Pons (tissue), 1 donor: ENCODE results near the gene TMEM238.
A peak's percentile ranks its signal among the peaks of the same experiment; 100 is the strongest.
"Not testable (repeated sequence)": the region's sequence is repeated elsewhere in the genome, so short reads cannot be mapped to it uniquely, and the experiment has no call there.

Experiments
- DNase-seq: peaks from one replicate; pipeline ENCODE4 v3.0.0-alpha.2; 2016; ENCODE audit warnings: low spot score

Gene TMEM238

DNA sequence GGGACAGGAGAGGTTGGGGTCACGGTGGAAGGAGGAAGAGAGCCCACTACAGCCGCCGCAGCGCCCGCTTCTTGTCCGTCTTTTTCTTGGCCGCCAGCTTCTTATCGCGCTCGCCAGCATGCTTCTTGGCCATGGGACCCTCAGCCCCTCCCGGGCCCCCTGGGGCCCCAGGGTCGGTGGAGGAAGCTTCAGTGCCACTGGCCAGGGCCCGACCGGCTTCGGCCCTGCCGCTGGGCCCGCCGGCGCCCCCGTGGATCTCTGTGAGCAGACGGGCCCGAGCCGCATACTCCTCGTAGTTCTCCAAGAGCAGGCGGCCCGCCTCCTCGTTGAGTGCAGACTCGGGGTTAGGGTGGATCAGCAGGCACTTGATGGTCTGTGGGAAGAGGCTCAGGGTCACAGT lies 17.3 kb upstream of the TMEM238 start:
- DNase-seq = not testable (repeated sequence)

- DNase-seq = no peak
Observed at GRCh38 chr19:55400281-55401087, 16.4 kb upstream of the TMEM238 start.

DNA sequence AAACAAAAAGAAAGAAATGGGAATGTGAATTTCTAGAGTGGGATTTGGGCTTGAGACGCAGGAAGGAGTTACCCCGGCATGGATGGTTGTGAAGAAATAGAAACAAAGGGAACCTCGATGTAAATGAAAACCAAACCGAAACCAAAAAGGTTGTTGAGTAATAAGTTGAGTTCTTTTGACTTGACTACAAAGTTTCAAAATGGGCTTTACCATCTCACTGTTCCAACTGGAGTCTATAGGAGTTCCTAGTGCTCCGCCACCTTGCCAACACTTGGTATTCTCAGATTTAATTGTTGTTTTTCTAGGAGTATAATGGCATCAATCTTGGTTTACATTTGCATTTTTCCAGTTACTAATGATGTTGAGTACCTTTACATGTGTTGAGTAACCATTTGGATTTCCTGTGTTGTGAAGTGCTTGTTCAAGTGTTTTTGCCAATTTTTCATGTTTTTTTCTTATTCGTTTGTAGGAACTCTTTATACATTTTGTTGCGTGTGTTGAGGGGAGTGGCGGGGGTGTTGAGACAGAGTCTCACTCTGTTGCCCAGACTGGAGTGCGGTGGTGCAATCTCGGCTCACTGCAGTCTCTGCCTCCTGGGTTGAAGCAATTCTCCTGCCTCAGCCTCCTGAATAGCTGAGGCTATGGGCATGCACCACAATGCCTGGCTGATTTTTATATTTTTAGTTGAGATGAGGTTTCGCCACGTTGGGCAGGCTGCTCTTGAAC lies 14.3 kb upstream of the TMEM238 start:
- DNase-seq = no peak

DNA sequence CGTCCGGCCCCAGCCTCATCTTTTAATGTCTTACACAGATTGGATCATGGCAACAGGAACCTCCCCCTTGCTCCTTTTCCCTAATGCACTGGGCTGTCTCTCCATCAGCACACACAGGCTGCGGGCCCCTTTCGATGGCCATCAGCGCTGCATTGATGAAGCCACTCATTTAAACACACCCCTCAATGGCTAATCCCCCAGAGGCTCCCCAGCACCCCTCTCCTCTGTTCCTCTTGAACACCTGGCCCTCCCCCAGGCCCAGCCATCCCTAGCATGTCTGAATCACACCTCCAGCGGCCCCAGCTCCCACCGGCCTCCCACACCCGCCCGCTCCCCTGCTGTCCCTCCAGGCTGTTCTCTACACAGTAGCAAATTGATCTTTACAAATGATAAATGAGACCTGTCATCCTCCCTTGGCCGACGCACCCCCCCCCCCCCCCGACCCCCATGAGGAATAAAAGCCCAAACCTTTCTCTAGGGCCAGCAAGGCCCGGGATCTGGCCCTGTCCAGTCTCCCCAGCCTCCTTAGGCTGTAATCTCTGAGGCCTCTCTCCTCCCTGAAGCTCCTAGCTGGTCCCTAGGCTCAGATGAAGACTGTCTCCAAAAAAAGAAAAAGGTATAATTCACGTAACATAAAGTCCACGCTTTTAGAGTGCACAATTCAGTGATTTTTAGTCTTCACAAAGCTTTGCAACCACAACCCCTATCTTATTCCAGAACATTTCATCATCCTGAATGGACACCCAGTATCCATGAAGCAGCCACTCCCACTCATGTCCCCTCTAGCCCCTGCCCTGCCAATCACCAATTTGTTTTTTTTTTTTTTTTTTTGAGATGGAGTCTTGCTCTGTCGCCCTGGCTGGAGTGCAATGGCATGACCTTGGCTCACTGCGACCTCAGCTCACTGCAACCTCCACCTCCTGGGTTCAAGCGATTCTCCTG lies 9.0 kb upstream of the TMEM238 start:
- no peak for DNase-seq

DNA sequence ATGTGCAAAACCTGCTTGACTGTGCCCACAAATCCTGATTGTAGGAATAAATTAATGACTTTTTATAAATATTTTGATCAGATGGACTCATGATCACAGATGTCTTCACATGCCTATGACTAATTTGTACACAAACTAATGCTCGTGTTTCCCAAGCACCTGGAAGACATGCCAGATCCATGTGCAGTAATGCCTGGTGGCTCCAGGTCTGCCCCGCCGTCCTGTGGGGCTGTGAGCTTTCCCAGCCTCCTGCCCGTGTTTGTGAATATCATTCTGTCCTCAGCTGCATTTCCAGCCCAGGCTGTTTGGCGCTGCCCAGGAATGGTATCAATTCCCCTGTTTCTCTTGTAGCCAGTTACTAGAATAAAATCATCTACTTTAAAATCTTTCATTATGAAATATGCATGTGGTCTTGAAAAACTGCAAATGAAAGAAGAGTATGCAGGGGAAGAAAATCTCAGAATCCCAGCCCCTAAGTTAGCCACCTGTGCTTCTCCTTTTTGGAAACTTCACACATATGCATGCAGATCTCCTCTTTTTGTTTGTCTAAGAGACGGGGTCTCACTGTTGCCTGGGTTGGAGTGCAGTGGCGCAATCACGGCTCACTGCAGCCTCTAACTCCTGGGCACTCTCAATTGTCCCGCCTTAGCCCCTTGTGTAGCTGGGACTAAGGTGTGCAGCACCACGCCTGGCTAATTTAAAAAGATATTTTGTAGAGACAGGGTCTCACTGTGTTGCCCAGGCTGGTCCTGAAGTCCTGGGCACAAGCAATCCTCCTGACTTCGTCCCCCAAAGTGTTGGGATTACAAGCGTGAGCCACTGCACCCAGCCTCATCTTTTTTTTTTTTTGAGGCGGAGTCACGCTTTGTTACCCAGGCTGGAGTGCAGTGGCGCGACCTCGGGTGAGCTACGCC lies 7.9 kb upstream of the TMEM238 start:
- no peak for DNase-seq

GRCh38 chr19:55391191-55391670 lies 7.1 kb upstream of the TMEM238 start:
- DNase-seq = no peak

- DNase-seq = no peak
Observed at GRCh38 chr19:55390461-55390880, 6.4 kb upstream of the TMEM238 start.

DNA sequence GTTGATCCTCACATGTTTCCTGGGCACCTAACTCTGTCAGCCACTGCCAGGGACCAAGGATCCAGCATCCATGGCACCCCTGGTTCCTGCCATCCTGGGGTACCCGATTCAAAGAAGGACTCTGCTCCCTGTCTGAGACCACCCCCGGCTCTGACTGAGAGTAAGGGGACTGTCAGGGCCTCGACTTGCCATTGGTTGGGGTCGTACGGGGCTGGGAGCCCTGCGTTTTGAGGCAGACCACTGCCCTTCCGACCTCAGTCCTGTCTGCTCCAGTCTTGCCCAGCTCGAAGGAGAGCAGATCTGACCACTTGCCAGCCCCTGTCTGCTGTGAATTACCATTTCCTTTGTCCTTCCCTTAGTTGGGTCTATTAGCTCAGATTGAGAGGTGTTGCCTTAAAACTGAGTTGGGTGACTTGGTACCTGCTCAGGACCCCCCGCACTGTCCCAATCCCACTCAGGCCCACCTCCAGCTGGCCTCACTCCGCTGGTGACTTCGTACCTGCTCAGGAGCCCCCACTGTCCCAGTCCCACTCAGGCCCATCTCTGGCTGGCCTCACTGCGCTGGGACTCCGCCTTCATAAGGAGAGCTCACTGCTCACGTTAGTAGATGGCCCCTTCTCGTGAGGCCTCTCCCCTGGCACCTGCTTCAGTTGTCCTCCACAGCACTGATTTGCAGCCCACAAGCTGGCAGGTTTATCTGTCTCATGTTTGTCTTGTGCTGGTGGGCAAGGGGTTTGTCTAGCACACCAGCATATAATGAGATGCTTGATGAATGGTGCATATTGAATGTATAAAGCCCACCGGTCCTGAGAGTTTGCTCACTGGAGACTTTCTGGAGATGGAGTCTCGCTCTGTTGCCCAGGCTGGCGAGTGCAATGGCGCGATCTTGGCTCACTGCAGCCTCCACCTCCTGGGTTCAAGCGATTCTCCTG lies 5.6 kb upstream of the TMEM238 start:
- no peak for DNase-seq

- DNase-seq = no peak
Observed at GRCh38 chr19:55387736-55388497, 3.8 kb upstream of the TMEM238 start.

GRCh38 chr19:55386493-55386971 lies 2.4 kb upstream of the TMEM238 start:
- no peak for DNase-seq

GRCh38 chr19:55385724-55386492 lies 1.8 kb upstream of the TMEM238 start, which contains the start of gene RPL28:
RPL28 (plus strand) TSS chr19:55385932; CDS start chr19:55386358, 426 bp downstream.
- DNase-seq = peak; percentile 98

GRCh38 chr19:55384920-55385723 lies 1.0 kb upstream of the TMEM238 start:
- peak; percentile 95 for DNase-seq

DNA sequence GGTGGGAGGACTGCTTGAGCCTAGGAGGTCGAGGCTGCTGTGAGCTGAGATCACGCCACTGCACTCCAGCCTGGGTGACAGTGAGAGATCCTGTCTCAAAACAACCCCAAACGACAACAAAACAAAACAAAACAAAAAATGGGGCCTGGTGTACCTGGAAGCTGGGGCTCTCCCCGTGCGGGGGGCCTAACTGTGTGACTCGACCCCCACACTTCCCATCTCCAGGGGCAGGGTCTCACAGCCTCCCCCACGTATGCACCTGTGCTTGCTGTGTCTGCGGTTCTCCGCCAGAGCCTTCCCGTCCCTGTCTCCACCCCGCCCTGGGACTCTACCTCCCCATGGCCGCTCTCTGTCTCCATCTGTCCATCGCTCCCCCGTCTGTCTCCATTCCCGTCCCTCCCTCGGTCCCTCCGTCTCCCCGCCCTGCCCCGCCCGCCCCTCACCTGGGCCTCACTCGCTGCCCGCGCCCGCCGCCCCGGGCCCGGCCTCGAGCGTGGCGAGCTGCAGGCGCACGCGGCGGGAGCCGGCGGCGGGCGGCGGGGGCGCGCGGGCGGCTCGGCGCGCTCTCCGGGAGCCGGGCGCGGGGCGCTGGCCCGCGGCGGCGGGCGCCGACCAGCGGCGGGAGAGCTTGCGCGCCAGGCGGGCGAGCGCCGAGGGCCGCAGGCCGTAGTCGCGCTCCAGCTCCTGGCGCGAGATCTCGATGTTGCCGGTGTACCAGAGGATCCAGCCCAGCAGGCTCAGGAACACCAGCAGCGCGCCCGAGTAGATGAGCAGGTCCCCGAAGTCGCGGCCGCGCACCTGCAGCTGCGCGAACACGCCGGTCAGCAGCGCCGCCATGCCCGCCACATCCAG lies 587 bp downstream of the TMEM238 start:
- DNase-seq = no peak

DNA sequence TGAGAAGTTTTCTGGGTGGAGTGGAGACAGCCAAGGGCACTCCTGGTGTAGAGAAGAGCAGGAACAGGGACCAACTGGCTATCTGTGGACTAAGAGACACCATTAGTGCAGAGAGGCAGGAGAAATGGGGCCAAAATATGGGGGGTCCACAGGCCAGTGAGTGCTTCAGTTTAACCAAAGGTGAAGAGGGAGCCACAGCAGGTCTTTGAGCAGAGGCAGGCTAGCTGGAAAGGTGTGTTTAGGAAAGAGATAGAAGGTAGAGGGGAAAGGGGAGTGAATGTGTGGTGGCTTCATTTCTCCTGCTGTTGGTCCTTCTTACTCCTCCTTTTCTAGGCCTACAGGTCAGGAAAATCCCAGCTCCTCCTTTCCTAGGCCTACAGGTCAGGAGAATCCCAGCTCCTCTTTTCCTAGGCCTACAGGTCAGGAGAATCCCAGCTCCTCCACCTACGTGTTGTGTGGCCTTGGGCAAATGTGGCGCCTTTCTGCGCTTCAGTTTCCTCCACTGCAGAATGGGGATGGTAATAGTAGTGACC lies 1.5 kb downstream of the TMEM238 start:
- DNase-seq = no peak

DNA sequence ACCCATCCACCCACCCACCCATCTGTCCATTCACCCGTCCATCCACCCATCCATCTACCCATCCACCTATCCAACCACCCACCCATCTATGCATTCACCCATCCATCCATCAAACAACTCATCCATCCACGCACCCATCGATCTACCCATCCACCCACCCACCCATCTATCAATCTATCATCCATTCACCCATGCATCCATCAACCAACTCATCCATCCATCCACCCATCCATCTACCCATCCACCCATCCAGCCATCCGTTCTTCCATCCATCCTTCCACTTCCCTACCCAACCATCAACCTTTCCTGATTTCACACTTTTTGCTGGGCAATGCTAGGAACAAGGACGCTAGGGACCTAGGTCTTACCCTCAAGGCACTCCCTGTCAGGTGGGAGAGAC lies 2.1 kb downstream of the TMEM238 start:
- DNase-seq = no peak

- DNase-seq = no peak
Observed at GRCh38 chr19:55379174-55379573, 4.9 kb downstream of the TMEM238 start.
